ENCODE results near the gene PLCL2. TPM values are rescaled to one million over a fixed set of nuclear protein-coding genes. Genes with fewer than 3 reads are reported as not detected.

Gene PLCL2
- total and polyA plus RNA-seq, 10 of the 15 experiments (the other 5 are each of a cell fraction or from before 2014, with no cell fraction given): 7.5 to 37.3 (median 21.7) TPM

- H2AFZ ChIP-seq (ENCODE audit: control insufficient read depth, low read depth, low read length): no peak overlapping the region
- ChIA-PET CTCF (interaction anchor here (0.5 to 1.9 kb wide), 3 partner anchors 9 to 714 kb away, joined by 3 to 6 read pairs (median 5); no protein-coding TSS in a partner anchor), RAD21 (ENCODE audit: unreplicated experiment) (interaction anchor here (1.4 kb wide), 1 partner anchor 67 kb away, joined by 3 read pairs; no protein-coding TSS in a partner anchor), SMC1A (ENCODE audit: uncharacterized antibody, unreplicated experiment) (interaction anchor here (0.6 to 4.3 kb wide), 7 partner anchors 9 to 848 kb away, joined by 3 to 17 read pairs (median 3); no protein-coding TSS in a partner anchor), POLR2A (no interaction called here)
- no peak overlapping the region for H3K4me2 ChIP-seq (ENCODE audit: control insufficient read depth, insufficient read depth)
- H3K36me3 ChIP-seq (ENCODE audit: control insufficient read depth in 2 of 2, insufficient read depth in 2 of 2, low read length in 1 of 2): no peaks in the 10 kb centered on the region; a peak in 2 of 4 replicates
- no peak overlapping the region for H3K4me3 ChIP-seq
- WGBS (ENCODE audit: insufficient coverage, insufficient replicate concordance, low lambda C conversion rate, missing lambda C conversion rate): 71% methylated on average over 4 of the region's 4 CpGs
- intact Hi-C loops (cut with micrococcal nuclease; ENCODE audit: unreplicated experiment): no loop called here
- H3K9me3 ChIP-seq (replicated peaks; ENCODE audit: control insufficient read depth, insufficient read depth, low read length): peaks cover 4% of the 10 kb centered on the region; the same call in 2 of the 3 replicates
- no TSS peak for BruUV-seq (replicated peaks)
- peaks cover 5% of the 10 kb centered on the region; the same call in 1 of the 2 replicates for H4K20me1 ChIP-seq (ENCODE audit: control insufficient read depth, insufficient read depth)
- H3K9ac ChIP-seq (ENCODE audit: control insufficient read depth, insufficient read depth, low read length): no peak overlapping the region
- in situ Hi-C loops (cut with MboI): no loop called here
- H3K27me3 ChIP-seq (replicated peaks in 1 of 2; ENCODE audit: control insufficient read depth in 2 of 2, insufficient read depth in 2 of 2, low read length in 1 of 2): no peaks in the 10 kb centered on the region
- H3K4me1 ChIP-seq (ENCODE audit: control insufficient read depth, insufficient read depth, low read length): peaks cover 7% of the 10 kb centered on the region
- ATAC-seq: no peak
- no peak overlapping the region for H3K27ac ChIP-seq (ENCODE audit: control insufficient read depth, insufficient read depth)
- H3K79me2 ChIP-seq (ENCODE audit: control insufficient read depth, insufficient read depth, low read length): peaks cover 48% of the 10 kb centered on the region
- no peak for FAIRE-seq
- no peak for DNase-seq (ENCODE audit: low read depth, low spot score)
- no peak for TF ChIP-seq POLR2AphosphoS5 (IDR thresholded peaks at IDR 0.05; ENCODE audit: low read length)
- TF ChIP-seq PBX3 (IDR thresholded peaks at IDR 0.05; ENCODE audit: insufficient replicate concordance, low read depth, low read length): no peak
- TF ChIP-seq MEF2B (IDR thresholded peaks at IDR 0.05; ENCODE audit: partially characterized antibody, poor library complexity, severe bottlenecking): no peak
- TF ChIP-seq ZNF384 (IDR thresholded peaks at IDR 0.05; ENCODE audit: borderline replicate concordance, low read depth, low read length): no peak
- TF ChIP-seq ZBTB4 (CRISPR knock-in tag; IDR thresholded peaks at IDR 0.05): no peak
- TF ChIP-seq ZSCAN29 (IDR thresholded peaks at IDR 0.05): no peak
- no peak for TF ChIP-seq CBX5 (IDR thresholded peaks at IDR 0.05; ENCODE audit: low read depth)
- TF ChIP-seq FOXK2 (IDR thresholded peaks at IDR 0.05): no peak
- TF ChIP-seq ZNF687 (IDR thresholded peaks at IDR 0.05): no peak
- TF ChIP-seq CEBPB (IDR thresholded peaks at IDR 0.05; ENCODE audit: borderline replicate concordance in 1 of 2, low read depth in 2 of 2, low read length in 2 of 2): no peak
- TF ChIP-seq SMAD5 (IDR thresholded peaks at IDR 0.05; ENCODE audit: low read depth): no peak
- TF ChIP-seq JUND (IDR thresholded peaks at IDR 0.05; ENCODE audit: low read depth, low read length): no peak
- no peak for TF ChIP-seq SP1 (IDR thresholded peaks at IDR 0.05; ENCODE audit: low read depth, low read length)
- no peak for TF ChIP-seq CBFB (IDR thresholded peaks at IDR 0.05; ENCODE audit: low read depth)
- no peak for TF ChIP-seq FOXM1 (IDR thresholded peaks at IDR 0.05; ENCODE audit: low read depth, low read length)
Measured at GRCh38 chr3:16994854-16995525, 110.2 kb downstream of the PLCL2 start.

All from GM12878 (cell line).